Measurements from ENCODE around the gene ARHGAP15. TPM values are rescaled to one million over a fixed set of nuclear protein-coding genes. Genes with fewer than 3 reads are reported as not detected.

The ARHGAP15 gene
- total RNA-seq, 2 donors from 2014 or later, result 0.86 TPM; not detected in 1

DNA sequence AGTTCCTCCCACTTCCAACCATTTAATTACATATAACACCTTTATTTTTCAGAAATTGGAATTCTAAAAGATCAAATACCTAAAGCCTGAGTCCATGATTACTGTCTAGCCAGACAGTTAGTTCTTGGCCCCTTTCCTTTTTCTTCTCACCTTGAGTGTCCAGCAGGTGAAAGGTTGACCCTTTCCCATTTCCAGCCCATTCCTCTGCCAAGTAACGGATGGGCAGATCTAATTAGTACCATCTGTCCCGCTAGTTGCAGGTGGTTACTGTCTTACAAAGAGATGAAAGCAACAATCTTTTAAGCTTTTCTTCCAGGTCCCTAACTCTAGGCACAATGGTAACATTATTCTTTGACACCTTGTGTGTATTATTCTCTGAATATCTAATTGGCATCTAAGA is 506.7 kb downstream of the ARHGAP15 start:
- Mint-ChIP-seq H3K27ac (no peak overlapping the region), H3K9me3 (peaks cover 5% of the 10 kb centered on the region), H3K4me3 (no peak overlapping the region), H3K4me1 (no peaks in the 10 kb centered on the region), H3K27me3 (ENCODE audit: insufficient read depth) (no peaks in the 10 kb centered on the region), H3K36me3 (ENCODE audit: low read depth) (no peaks in the 10 kb centered on the region)
- DNase-seq, result no peak
- Histone ChIP-seq H3K27me3 (ENCODE audit: control insufficient read depth, insufficient read depth, low read length, poor library complexity, severe bottlenecking) (no peaks in the 10 kb centered on the region), H3K9ac (ENCODE audit: extremely low read depth, low read length, poor library complexity, severe bottlenecking) (no peak overlapping the region), H3K27ac (ENCODE audit: low read depth, low read length) (no peak overlapping the region), H3K4me3 (ENCODE audit: low read length) (no peak overlapping the region), H3K4me1 (ENCODE audit: control insufficient read depth, insufficient read depth, low read length) (no peaks in the 10 kb centered on the region), H3K9me3 (ENCODE audit: control insufficient read depth, low read length) (no peaks in the 10 kb centered on the region), H3K36me3 (ENCODE audit: control insufficient read depth, insufficient read depth, low read length) (no peaks in the 10 kb centered on the region)
- TF ChIP-seq, protein P1, sequence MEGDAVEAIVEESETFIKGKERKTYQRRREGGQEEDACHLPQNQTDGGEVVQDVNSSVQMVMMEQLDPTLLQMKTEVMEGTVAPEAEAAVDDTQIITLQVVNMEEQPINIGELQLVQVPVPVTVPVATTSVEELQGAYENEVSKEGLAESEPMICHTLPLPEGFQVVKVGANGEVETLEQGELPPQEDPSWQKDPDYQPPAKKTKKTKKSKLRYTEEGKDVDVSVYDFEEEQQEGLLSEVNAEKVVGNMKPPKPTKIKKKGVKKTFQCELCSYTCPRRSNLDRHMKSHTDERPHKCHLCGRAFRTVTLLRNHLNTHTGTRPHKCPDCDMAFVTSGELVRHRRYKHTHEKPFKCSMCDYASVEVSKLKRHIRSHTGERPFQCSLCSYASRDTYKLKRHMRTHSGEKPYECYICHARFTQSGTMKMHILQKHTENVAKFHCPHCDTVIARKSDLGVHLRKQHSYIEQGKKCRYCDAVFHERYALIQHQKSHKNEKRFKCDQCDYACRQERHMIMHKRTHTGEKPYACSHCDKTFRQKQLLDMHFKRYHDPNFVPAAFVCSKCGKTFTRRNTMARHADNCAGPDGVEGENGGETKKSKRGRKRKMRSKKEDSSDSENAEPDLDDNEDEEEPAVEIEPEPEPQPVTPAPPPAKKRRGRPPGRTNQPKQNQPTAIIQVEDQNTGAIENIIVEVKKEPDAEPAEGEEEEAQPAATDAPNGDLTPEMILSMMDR (conservative IDR thresholded peaks at IDR 0.05), result no peak
- 97 to 100% methylated on average over 1 to 2 of the region's 2 CpGs for WGBS, 2 experiments (ENCODE audit: insufficient coverage in 1 of 2, insufficient read length in 1 of 2)

DNA sequence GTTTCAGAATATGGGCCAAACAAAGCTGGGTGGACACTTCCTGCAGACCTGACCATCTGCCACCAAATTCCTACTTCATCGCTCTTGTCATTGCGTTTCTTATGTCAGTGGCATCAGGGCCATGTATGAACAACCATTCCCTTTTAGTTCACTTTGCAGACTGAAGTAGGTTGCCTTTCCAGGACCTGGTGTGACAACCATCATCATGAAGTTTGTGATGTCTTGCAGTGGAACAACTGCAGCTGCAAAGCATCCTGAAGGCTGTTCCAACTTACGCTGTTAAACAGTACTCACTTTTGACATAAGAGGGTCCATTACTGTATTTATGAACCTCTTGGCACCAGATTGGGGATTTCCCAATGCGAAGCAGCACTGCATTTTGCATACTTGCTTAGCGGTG is 511.6 kb downstream of the ARHGAP15 start:
- Mint-ChIP-seq H3K9me3 (peaks cover 5% of the 10 kb centered on the region), H3K27ac (no peak overlapping the region), H3K36me3 (ENCODE audit: low read depth) (no peaks in the 10 kb centered on the region), H3K4me3 (no peak overlapping the region), H3K4me1 (peaks cover 5% of the 10 kb centered on the region), H3K27me3 (ENCODE audit: insufficient read depth) (no peaks in the 10 kb centered on the region)
- no peaks in the 10 kb centered on the region for H3K9me3 ChIP-seq (ENCODE audit: control insufficient read depth, low read length)
- no peak overlapping the region for H3K27ac ChIP-seq (ENCODE audit: low read depth, low read length)
- H3K4me1 ChIP-seq (ENCODE audit: control insufficient read depth, insufficient read depth, low read length), result peaks cover under 1% of the 10 kb centered on the region
- no peaks in the 10 kb centered on the region for H3K27me3 ChIP-seq (ENCODE audit: control insufficient read depth, insufficient read depth, low read length, poor library complexity, severe bottlenecking)
- no peak overlapping the region for H3K4me3 ChIP-seq (ENCODE audit: low read length)
- H3K9ac ChIP-seq (ENCODE audit: extremely low read depth, low read length, poor library complexity, severe bottlenecking), result no peak overlapping the region
- no peaks in the 10 kb centered on the region for H3K36me3 ChIP-seq (ENCODE audit: control insufficient read depth, insufficient read depth, low read length)
- TF ChIP-seq, protein P1 (conservative IDR thresholded peaks at IDR 0.05), result no peak
- 91 to 93% methylated on average over 3 to 5 of the region's 5 CpGs for WGBS, 2 experiments (ENCODE audit: insufficient coverage in 1 of 2, insufficient read length in 1 of 2)
- no peak for DNase-seq

DNA sequence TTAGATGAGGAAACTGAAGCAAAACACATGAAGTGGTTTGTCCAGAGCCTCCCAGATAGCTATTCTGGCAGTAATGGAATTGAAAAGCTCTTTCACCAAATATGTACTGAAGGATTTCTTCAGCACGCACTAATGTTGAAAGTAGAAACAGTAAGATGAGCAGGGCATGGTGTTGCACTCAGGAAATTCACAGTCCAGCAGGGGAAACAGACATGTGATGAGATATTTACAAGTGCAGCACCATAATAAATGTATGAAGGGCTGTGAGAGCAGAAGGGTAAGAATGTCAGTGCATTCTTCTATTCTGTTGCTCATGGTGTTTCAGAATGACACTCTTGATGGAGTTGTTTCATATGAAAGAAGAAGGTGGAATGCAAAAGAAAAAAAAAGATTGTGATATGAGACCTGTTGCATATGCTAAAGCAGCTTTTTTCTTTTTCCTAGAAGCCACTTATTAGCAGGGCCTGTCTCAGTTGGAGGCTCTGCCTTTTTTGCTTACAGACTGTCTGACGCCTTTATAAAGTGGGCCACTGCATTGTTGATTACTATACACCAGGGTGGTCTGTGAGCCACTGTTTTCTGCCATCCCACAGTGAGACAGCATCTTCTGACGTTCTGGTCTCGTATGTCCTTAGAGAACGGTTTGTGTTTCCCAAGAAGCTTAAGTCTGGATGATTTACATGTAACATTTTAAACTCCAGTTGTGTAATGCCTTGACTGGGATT is 516.9 kb downstream of the ARHGAP15 start:
- no peaks in the 10 kb centered on the region for H3K36me3 Mint-ChIP-seq (ENCODE audit: low read depth)
- Histone ChIP-seq H3K4me3 (ENCODE audit: low read length) (peak overlapping the region; percentile 8), H3K9me3 (ENCODE audit: control insufficient read depth, low read length) (no peaks in the 10 kb centered on the region), H3K36me3 (ENCODE audit: control insufficient read depth, insufficient read depth, low read length) (no peaks in the 10 kb centered on the region), H3K9ac (ENCODE audit: extremely low read depth, low read length, poor library complexity, severe bottlenecking) (no peak overlapping the region), H3K4me1 (ENCODE audit: control insufficient read depth, insufficient read depth, low read length) (peaks cover 10% of the 10 kb centered on the region), H3K27ac (ENCODE audit: low read depth, low read length) (no peak overlapping the region), H3K27me3 (ENCODE audit: control insufficient read depth, insufficient read depth, low read length, poor library complexity, severe bottlenecking) (no peaks in the 10 kb centered on the region)
- H3K27ac Mint-ChIP-seq, result peak overlapping the region; percentile 40
- 61 to 81% methylated on average over 5 of the region's 5 CpGs for WGBS, 2 experiments (ENCODE audit: insufficient coverage in 1 of 2, insufficient read length in 1 of 2)
- no peak overlapping the region for H3K4me3 Mint-ChIP-seq
- peaks cover 13% of the 10 kb centered on the region for H3K4me1 Mint-ChIP-seq
- DNase-seq, result peak; percentile 61
- H3K27me3 Mint-ChIP-seq (ENCODE audit: insufficient read depth), result no peaks in the 10 kb centered on the region
- no peaks in the 10 kb centered on the region for H3K9me3 Mint-ChIP-seq
- TF ChIP-seq, protein P1 (conservative IDR thresholded peaks at IDR 0.05), result no peak
